GOT3 (cell line): ENCODE data around the gene TMEM223.
"Not testable (repeated sequence)": the region's sequence is repeated elsewhere in the genome, so short reads cannot be mapped to it uniquely, and the experiment has no call there.

Source experiments
- DNase-seq: peaks from one replicate; lab custom pipeline; 2025; ENCODE audit warnings: mixed read lengths; lab: John Stamatoyannopoulos, UW

TMEM223 gene

DNA sequence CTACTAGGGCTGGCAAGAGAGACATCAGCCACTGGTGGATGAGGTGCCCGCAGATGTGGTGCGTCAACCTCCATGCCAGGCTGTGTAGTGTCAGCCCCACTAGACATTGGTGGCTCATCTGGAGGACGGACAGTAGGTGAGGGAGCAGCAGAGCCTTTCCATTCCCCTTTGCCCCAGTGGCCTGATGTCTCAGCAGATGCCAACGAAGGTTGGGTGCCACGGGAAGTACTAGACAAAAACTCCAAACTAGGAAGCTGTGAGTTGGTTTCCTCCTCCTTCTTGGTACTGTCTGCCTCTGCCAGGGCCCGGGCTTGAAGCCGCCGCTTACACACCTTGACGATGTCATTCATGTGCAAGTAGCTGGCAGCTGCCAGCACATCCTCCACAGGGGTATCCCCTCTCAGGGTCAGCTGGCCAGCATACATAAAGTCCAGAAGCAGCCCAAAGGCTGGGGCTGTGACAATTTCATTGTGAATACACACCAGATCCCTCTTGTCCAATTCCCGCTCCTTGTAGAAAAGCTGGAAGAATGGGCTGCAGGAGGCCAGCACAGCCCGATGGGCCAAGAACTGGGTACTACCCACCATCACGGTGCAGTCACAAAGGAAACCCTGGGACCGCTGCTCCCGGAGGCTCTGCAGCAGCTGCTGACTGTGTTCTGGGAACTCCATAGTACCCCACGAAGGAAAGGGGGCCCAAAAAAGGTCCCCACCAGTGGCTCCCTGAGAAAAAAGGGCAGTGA, 38.6 kb downstream of the TMEM223 start:
- DNase-seq: no peak

DNA sequence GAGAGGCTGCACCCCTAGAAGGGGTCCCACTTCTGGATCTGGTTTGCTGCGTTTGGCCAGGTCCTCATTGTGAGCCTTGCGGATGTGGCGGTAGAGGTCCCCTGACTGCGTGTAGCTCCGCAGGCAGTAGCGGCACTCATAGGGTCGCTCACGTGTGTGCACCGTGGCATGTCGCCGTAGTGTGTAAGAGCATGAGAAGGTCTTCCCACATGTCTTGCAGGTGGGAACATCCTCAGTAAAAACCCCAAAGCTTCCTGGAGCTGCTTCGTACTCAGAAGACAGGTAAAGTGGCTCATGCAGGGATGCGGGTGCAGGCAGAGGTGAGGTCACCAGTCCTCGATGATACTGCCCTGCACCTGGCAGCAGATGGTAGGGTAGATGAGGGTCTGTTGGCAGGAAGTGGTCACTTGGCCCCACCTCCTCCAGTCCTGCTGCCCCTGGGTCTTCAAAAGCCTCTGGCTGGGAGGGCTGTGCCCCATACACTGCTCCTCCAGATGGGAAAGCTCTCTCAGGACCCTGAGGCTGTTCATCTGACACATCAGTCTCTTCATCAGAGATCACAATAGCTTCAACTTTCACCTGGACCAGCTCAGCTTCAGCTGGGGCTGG, 39.5 kb downstream of the TMEM223 start:
- no peak for DNase-seq

DNA sequence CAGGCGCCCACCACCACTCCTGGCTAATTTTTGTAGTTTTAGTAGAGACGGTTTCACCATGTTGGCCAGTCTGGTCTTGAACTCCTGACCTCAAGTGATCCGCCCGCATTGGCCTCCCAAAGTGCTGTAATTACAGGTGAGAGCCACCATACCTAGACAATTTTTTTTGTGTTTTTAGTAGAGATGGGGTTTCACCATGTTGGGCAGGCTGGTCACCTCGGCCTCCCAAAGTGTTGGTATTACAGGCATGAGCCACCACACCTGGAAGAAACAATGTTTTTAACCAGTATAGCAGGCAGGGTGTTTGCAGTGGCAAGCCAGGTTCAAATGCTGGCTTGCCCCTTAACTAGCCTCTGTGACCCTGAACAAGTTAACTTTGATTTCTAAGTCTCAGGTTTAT, 41.9 kb downstream of the TMEM223 start:
- DNase-seq: not testable (repeated sequence)

DNA sequence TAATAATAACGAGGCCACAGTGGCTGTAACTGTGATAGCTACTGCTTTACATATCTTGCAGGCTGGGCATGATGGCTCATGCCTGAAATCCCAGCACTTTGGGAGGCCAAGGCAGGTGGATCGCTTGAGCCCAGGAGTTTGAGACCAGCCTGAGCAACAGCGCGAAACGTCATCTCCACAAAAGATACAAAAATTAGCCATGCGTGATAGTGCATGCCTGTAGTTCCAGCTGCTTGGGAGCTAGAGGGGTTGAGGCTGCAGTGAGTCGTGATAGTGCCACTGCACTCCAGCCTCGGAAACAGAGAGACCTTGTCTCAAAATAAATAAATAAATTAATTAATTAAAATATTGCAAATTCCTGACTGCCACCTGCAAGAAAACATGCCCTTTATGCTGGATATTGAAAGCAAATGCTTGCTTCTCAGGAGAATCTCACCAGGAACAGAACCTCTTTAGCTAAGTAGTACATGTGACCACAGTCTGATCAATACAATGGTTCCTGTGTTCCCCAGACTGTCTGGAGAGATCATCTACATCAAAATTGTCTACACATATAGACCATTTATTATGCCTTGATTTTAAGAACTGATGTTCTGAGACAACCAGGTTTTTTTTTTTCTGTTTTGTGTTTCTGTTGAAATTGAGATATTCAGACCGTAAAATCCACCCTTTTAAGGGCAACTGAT, 44.2 kb downstream of the TMEM223 start:
- DNase-seq: no peak
